ENCODE measurements around the gene ADAMTS18. TPM values are rescaled to one million over a fixed set of nuclear protein-coding genes. Genes with fewer than 3 reads are reported as not detected.

Gene ADAMTS18
- total RNA-seq, 5 donors from 2014 or later (not counting 1 experiment from before 2014, with no cell fraction given), result not detected

DNA sequence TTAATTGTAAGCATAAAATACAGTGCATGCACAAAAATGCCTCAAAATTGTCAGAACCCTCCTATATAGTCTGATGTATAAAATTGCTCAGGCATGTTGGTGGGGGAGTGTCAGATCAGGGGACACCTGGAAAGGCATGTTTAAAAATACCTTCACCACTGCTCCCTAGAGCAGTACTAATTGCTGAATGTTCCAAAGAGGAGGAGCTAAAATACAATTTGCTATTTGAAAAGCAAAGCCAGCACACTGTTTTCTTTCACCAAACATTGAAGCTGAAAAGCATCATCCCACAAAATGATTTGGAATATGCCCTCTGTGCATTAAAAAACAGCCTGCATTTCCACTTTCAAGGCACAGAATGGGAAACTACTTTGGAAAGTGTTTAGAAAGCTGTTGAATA, 2.6 kb downstream of the ADAMTS18 start:
- Histone ChIP-seq H3K27ac (ENCODE audit: low read length) (no peak overlapping the region), H3K9me3 (no peaks in the 10 kb centered on the region), H3K36me3 (ENCODE audit: control insufficient read depth in 2 of 2, extremely low read depth in 1 of 2, insufficient read depth in 1 of 2, low read length in 1 of 2) (no peaks in the 10 kb centered on the region), H3K4me1 (ENCODE audit: control insufficient read depth in 1 of 2, extremely low read depth in 1 of 2, insufficient read depth in 2 of 2, low read length in 2 of 2) (no peaks in the 10 kb centered on the region), H3K27me3 (replicated peaks in 1 of 2; ENCODE audit: control insufficient read depth in 2 of 2, extremely low read depth in 1 of 2, insufficient read depth in 2 of 2, low read length in 1 of 2) (peaks cover 14 to 15% of the 10 kb centered on the region in 2 experiments), H3K4me3 (ENCODE audit: control insufficient read depth in 1 of 2, extremely low read depth in 1 of 2, low read length in 1 of 2) (no peak overlapping the region)
- ATAC-seq (replicated peaks in 1 of 4) (no peak), DNase-seq (no peak)
- POLR2A ChIA-PET, result no interaction called here
- Mint-ChIP-seq H3K27ac (no peak overlapping the region), H3K4me3 (no peak overlapping the region), H3K36me3 (no peaks in the 10 kb centered on the region), H3K4me1 (no peaks in the 10 kb centered on the region), H3K9me3 (peaks cover 0 to 9% (median 0%) of the 10 kb centered on the region in 3 donors), H3K27me3 (peaks cover 32 to 45% of the 10 kb centered on the region in 2 donors)
- CTCF ChIA-PET, result no interaction called here

- no peak overlapping the region for H3K4me3 Mint-ChIP-seq
- DNase-seq (no peak), ATAC-seq (replicated peaks in 1 of 4) (no peak)
- ChIA-PET CTCF (no interaction called here), POLR2A (no interaction called here)
- peaks cover 0 to 9% (median 0%) of the 10 kb centered on the region in 3 donors for H3K9me3 Mint-ChIP-seq
- H3K4me1 Mint-ChIP-seq, result no peaks in the 10 kb centered on the region
- Histone ChIP-seq H3K36me3 (ENCODE audit: control insufficient read depth in 2 of 2, extremely low read depth in 1 of 2, insufficient read depth in 1 of 2, low read length in 1 of 2) (no peaks in the 10 kb centered on the region), H3K4me1 (ENCODE audit: control insufficient read depth in 1 of 2, extremely low read depth in 1 of 2, insufficient read depth in 2 of 2, low read length in 2 of 2) (no peaks in the 10 kb centered on the region), H3K4me3 (ENCODE audit: control insufficient read depth in 1 of 2, extremely low read depth in 1 of 2, low read length in 1 of 2) (no peak overlapping the region), H3K27me3 (replicated peaks in 1 of 2; ENCODE audit: control insufficient read depth in 2 of 2, extremely low read depth in 1 of 2, insufficient read depth in 2 of 2, low read length in 1 of 2) (peaks cover 9 to 14% of the 10 kb centered on the region in 2 experiments), H3K27ac (ENCODE audit: low read length) (no peak overlapping the region), H3K9me3 (no peaks in the 10 kb centered on the region)
- H3K27me3 Mint-ChIP-seq, result peaks cover 24 to 36% of the 10 kb centered on the region in 2 donors
- 82% methylated on average over 13 of the region's 17 CpGs for WGBS (ENCODE audit: insufficient coverage)
- no peaks in the 10 kb centered on the region for H3K36me3 Mint-ChIP-seq
- no peak overlapping the region for H3K27ac Mint-ChIP-seq
Observed at GRCh38 chr16:77430787-77431585, 3.8 kb downstream of the ADAMTS18 start.

- Mint-ChIP-seq H3K27ac (no peak overlapping the region), H3K27me3 (peaks cover 19 to 31% of the 10 kb centered on the region in 2 donors), H3K4me1 (no peaks in the 10 kb centered on the region), H3K9me3 (peaks cover 0 to 4% (median 0%) of the 10 kb centered on the region in 3 donors), H3K4me3 (no peak overlapping the region), H3K36me3 (no peaks in the 10 kb centered on the region)
- WGBS (ENCODE audit: insufficient coverage), result 90% methylated on average over 2 of the region's 4 CpGs
- ATAC-seq (replicated peaks in 1 of 4) (no peak), DNase-seq (no peak)
- Histone ChIP-seq H3K4me3 (ENCODE audit: control insufficient read depth in 1 of 2, extremely low read depth in 1 of 2, low read length in 1 of 2) (no peak overlapping the region), H3K27me3 (replicated peaks in 1 of 2; ENCODE audit: control insufficient read depth in 2 of 2, extremely low read depth in 1 of 2, insufficient read depth in 2 of 2, low read length in 1 of 2) (peaks cover 7 to 11% of the 10 kb centered on the region in 2 experiments), H3K9me3 (no peaks in the 10 kb centered on the region), H3K4me1 (ENCODE audit: control insufficient read depth in 1 of 2, extremely low read depth in 1 of 2, insufficient read depth in 2 of 2, low read length in 2 of 2) (no peaks in the 10 kb centered on the region), H3K27ac (ENCODE audit: low read length) (no peak overlapping the region), H3K36me3 (ENCODE audit: control insufficient read depth in 2 of 2, extremely low read depth in 1 of 2, insufficient read depth in 1 of 2, low read length in 1 of 2) (no peaks in the 10 kb centered on the region)
- ChIA-PET POLR2A (no interaction called here), CTCF (no interaction called here)
Observed at GRCh38 chr16:77430360-77430759, 4.5 kb downstream of the ADAMTS18 start.

DNA sequence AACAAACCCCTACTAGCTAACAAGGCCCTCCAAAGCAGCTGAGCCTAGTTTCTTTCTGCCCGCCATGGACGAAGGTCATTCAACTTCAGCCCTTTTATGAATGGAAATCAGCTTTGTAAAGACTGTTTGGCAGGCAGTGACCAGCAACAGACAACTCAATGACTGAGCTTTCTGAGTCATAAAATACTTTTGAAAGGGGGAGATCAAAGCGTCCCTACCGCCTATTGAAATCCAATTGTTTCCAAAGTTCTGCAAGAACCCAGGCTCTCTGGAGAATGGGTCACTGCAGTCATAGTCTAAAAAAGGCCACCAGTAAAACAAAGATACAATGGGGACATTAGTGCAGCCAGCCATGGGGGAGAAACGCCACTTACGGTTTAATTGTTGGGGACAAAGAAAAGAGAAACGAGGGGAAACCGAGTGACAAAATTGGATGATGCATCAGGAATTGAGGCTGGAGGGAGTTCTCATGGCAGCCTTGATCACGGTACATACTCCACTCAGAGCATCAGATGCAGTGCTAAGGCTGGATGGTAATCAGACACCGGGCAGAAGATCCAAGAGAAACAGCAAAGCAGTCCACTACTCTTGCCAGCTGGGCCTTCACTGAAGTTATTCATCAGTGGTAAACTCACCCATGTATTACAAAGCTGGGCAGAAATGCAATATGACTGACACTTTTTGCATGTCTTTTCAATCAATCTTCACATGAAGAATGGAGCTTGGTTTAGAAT, 9.8 kb downstream of the ADAMTS18 start:
- no peaks in the 10 kb centered on the region for H3K27me3 ChIP-seq (replicated peaks in 1 of 2; ENCODE audit: control insufficient read depth in 2 of 2, extremely low read depth in 1 of 2, insufficient read depth in 2 of 2, low read length in 1 of 2)
- Mint-ChIP-seq H3K36me3 (no peaks in the 10 kb centered on the region), H3K4me1 (no peaks in the 10 kb centered on the region), H3K27me3 (peaks cover 0 to 12% of the 10 kb centered on the region in 2 donors), H3K27ac (no peak overlapping the region), H3K4me3 (no peak overlapping the region), H3K9me3 (peaks cover 0 to 4% (median 0%) of the 10 kb centered on the region in 3 donors)
- no peaks in the 10 kb centered on the region for H3K4me1 ChIP-seq (ENCODE audit: control insufficient read depth in 1 of 2, extremely low read depth in 1 of 2, insufficient read depth in 2 of 2, low read length in 2 of 2)
- no peaks in the 10 kb centered on the region for H3K36me3 ChIP-seq (ENCODE audit: control insufficient read depth in 2 of 2, extremely low read depth in 1 of 2, insufficient read depth in 1 of 2, low read length in 1 of 2)
- no peak overlapping the region for H3K4me3 ChIP-seq (ENCODE audit: control insufficient read depth in 1 of 2, extremely low read depth in 1 of 2, low read length in 1 of 2)
- H3K27ac ChIP-seq (ENCODE audit: low read length), result no peak overlapping the region
- WGBS (ENCODE audit: insufficient coverage), result 89% methylated on average over 7 of the region's 10 CpGs
- ChIA-PET CTCF (interaction anchor here (0.6 kb wide), 2 partner anchors 27 to 38 kb away, joined by 3 read pairs; no protein-coding TSS in a partner anchor), POLR2A (no interaction called here)
- no peaks in the 10 kb centered on the region for H3K9me3 ChIP-seq
- DNase-seq, result no peak
- ATAC-seq (replicated peaks in 1 of 4), result no peak

DNA sequence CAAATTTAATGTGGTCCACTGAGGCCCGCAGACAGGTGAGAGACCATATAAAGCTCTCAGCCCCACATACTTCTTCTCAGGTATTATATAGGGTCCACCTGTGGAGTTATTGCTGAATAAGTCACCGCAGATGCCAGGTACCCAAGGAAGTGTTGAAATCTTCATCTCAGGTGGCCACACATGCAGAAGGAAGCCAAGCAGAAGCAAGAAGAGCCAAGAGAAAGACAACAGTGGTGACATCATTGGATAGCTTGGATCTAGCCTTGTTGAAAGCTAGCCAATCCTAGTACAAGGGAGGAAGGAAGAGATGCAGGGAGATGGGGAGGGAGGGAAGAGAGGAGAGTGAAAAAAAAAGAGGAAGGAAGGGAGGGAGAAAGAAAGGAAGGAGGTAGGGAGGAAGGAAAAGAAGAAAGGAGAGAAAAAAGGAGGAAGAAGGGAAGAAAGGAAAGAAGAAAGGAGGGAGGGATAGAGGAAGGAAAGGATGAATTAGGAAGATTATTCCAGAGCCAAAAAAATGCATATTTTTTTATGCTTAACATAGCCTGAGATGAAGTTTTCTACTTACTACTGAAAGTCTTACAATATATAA, 12.5 kb downstream of the ADAMTS18 start:
- ChIA-PET CTCF (no interaction called here), POLR2A (no interaction called here)
- Mint-ChIP-seq H3K9me3 (no peaks in the 10 kb centered on the region), H3K4me3 (no peak overlapping the region), H3K36me3 (no peaks in the 10 kb centered on the region), H3K27me3 (peaks cover 3 to 4% of the 10 kb centered on the region in 2 donors), H3K4me1 (no peaks in the 10 kb centered on the region), H3K27ac (no peak overlapping the region)
- H3K36me3 ChIP-seq (ENCODE audit: control insufficient read depth in 2 of 2, extremely low read depth in 1 of 2, insufficient read depth in 1 of 2, low read length in 1 of 2), result no peaks in the 10 kb centered on the region
- H3K27ac ChIP-seq (ENCODE audit: low read length), result no peak overlapping the region
- ATAC-seq (replicated peaks in 1 of 4), result no peak
- H3K4me3 ChIP-seq (ENCODE audit: control insufficient read depth in 1 of 2, extremely low read depth in 1 of 2, low read length in 1 of 2), result no peak overlapping the region
- H3K27me3 ChIP-seq (replicated peaks in 1 of 2; ENCODE audit: control insufficient read depth in 2 of 2, extremely low read depth in 1 of 2, insufficient read depth in 2 of 2, low read length in 1 of 2), result peaks cover 0 to 5% of the 10 kb centered on the region in 2 experiments
- H3K4me1 ChIP-seq (ENCODE audit: control insufficient read depth in 1 of 2, extremely low read depth in 1 of 2, insufficient read depth in 2 of 2, low read length in 2 of 2), result no peaks in the 10 kb centered on the region
- DNase-seq, result no peak
- no CpG with 5 or more reads among the region's 2 CpGs for WGBS (ENCODE audit: insufficient coverage)
- no peaks in the 10 kb centered on the region for H3K9me3 ChIP-seq

DNA sequence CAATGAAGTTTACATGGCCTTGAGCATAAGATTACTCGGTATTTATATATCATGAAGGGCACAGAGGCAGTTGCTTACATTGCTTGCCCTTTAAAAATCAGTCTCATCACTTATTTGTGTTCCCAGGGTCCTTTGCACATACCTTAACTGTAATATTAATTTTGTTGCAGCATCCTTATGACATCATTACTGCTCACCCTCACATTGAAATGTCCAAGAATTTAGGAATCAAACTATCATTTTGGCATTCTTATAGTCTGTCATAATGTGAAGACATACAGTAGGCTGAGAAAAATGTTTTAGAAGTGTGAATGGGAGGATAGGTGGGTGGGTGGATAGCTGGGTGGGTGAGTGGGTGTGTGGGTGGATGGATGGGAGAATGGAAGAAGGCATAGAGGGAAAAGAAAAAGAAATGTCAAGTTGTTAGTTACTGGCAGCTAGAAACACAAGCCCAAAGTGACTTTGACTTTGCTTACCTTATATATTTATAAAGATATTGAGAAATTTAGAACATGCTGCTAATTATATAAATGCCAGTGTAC, 17.8 kb downstream of the ADAMTS18 start:
- no peaks in the 10 kb centered on the region for H3K9me3 ChIP-seq
- WGBS (ENCODE audit: insufficient coverage), result no CpG with 5 or more reads among the region's 1 CpG
- POLR2A ChIA-PET, result no interaction called here

More for the DNA sequence above, 17.8 kb downstream of the ADAMTS18 start:
- H3K36me3 Mint-ChIP-seq, result no peaks in the 10 kb centered on the region
- Histone ChIP-seq H3K27ac (ENCODE audit: low read length) (no peak overlapping the region), H3K4me3 (ENCODE audit: control insufficient read depth in 1 of 2, extremely low read depth in 1 of 2, low read length in 1 of 2) (no peak overlapping the region), H3K36me3 (ENCODE audit: control insufficient read depth in 2 of 2, extremely low read depth in 1 of 2, insufficient read depth in 1 of 2, low read length in 1 of 2) (no peaks in the 10 kb centered on the region), H3K4me1 (ENCODE audit: control insufficient read depth in 1 of 2, extremely low read depth in 1 of 2, insufficient read depth in 2 of 2, low read length in 2 of 2) (no peaks in the 10 kb centered on the region), H3K27me3 (replicated peaks in 1 of 2; ENCODE audit: control insufficient read depth in 2 of 2, extremely low read depth in 1 of 2, insufficient read depth in 2 of 2, low read length in 1 of 2) (peaks cover 0 to 5% of the 10 kb centered on the region in 2 experiments)
- H3K4me1 Mint-ChIP-seq, result no peaks in the 10 kb centered on the region
- H3K4me3 Mint-ChIP-seq, result no peak overlapping the region
- no peak for DNase-seq
- CTCF ChIA-PET, result no interaction called here
- no peak for ATAC-seq (replicated peaks in 1 of 4)
- peaks cover 3 to 4% of the 10 kb centered on the region in 2 donors for H3K27me3 Mint-ChIP-seq
- peaks cover 0 to 10% (median 0%) of the 10 kb centered on the region in 3 donors for H3K9me3 Mint-ChIP-seq
- no peak overlapping the region for H3K27ac Mint-ChIP-seq

Data from T-cell (primary cell).